IMR-90 (cell line): ENCODE measurements around the gene ZEB2.

Experiments
- CEBPB ChIP-seq: IDR thresholded peaks from 2 replicates; pipeline ENCODE4 v1.6.1; 2012; ENCODE audit warnings: low read depth, low read length, improper control_type of control experiment
- CTCF ChIP-seq: conservative IDR thresholded peaks from 2 replicates; pipeline ENCODE4 v1.5.1; 2012; ENCODE audit warnings: mild to moderate bottlenecking, low read depth, low read length, improper control_type of control experiment
- POLR2A ChIP-seq: IDR thresholded peaks from 2 replicates; pipeline ENCODE4 v1.6.1; 2012; ENCODE audit warnings: mild to moderate bottlenecking, low read depth, low read length

GRCh38 chr2:144522176-144522896 lies 2.4 kb upstream of the ZEB2 start:
- TF ChIP-seq CTCF (no peak), CEBPB (no peak), POLR2A (no peak)
